Measurements from ENCODE around the gene PPIL4.

Gene PPIL4

GRCh38 chr6:149458196-149458595, 87.6 kb downstream of the PPIL4 start:
- Histone ChIP-seq H3K9ac (ENCODE audit: low read length) (no peak overlapping the region), H3K9me2 (replicated peaks; ENCODE audit: insufficient read depth, low read length) (no peaks in the 10 kb centered on the region), H3K4me3 (ENCODE audit: low read length) (no peak overlapping the region), H2AFZ (ENCODE audit: low read length) (no peak overlapping the region), H3K27me3 (replicated peaks; ENCODE audit: insufficient read depth, low read length) (no peaks in the 10 kb centered on the region), H3K36me3 (replicated peaks; ENCODE audit: insufficient read depth, low read length) (no peaks in the 10 kb centered on the region), H3K79me2 (ENCODE audit: low read length) (no peaks in the 10 kb centered on the region), H3F3A (ENCODE audit: insufficient read depth, low read length) (no peaks in the 10 kb centered on the region), H3K4me1 (ENCODE audit: low read length) (no peaks in the 10 kb centered on the region), H4K20me1 (ENCODE audit: insufficient read depth, low read length) (no peaks in the 10 kb centered on the region), H3K27ac (ENCODE audit: low read length) (no peak overlapping the region), H3K4me2 (ENCODE audit: low read depth, low read length) (no peak overlapping the region), H3K9me3 (replicated peaks; ENCODE audit: insufficient read depth, low read length) (no peaks in the 10 kb centered on the region)
- no peak for DNase-seq
- no peak for TF ChIP-seq EZH2 (optimal IDR thresholded peaks at IDR 0.05; ENCODE audit: low read depth, low read length)
- TF ChIP-seq EZH2phosphoT487 (IDR thresholded peaks at IDR 0.05; ENCODE audit: low read length): no peak
- no peak for TF ChIP-seq CTCF (IDR thresholded peaks at IDR 0.05; ENCODE audit: low read length)

- H3K4me3 ChIP-seq (ENCODE audit: low read length): no peak overlapping the region
- H3K9me2 ChIP-seq (replicated peaks; ENCODE audit: insufficient read depth, low read length): no peaks in the 10 kb centered on the region
- H3K79me2 ChIP-seq (ENCODE audit: low read length): no peaks in the 10 kb centered on the region
- H3K27me3 ChIP-seq (replicated peaks; ENCODE audit: insufficient read depth, low read length): no peaks in the 10 kb centered on the region
- no peaks in the 10 kb centered on the region for H3K36me3 ChIP-seq (replicated peaks; ENCODE audit: insufficient read depth, low read length)
- no peak overlapping the region for H3K27ac ChIP-seq (ENCODE audit: low read length)
- no peak overlapping the region for H2AFZ ChIP-seq (ENCODE audit: low read length)
- no peaks in the 10 kb centered on the region for H3K9me3 ChIP-seq (replicated peaks; ENCODE audit: insufficient read depth, low read length)
- no peak overlapping the region for H3K4me2 ChIP-seq (ENCODE audit: low read depth, low read length)
- no peak for TF ChIP-seq EZH2 (optimal IDR thresholded peaks at IDR 0.05; ENCODE audit: low read depth, low read length)
- no peak for TF ChIP-seq EZH2phosphoT487 (IDR thresholded peaks at IDR 0.05; ENCODE audit: low read length)
- no peak for TF ChIP-seq CTCF (IDR thresholded peaks at IDR 0.05; ENCODE audit: low read length)
- H4K20me1 ChIP-seq (ENCODE audit: insufficient read depth, low read length): no peaks in the 10 kb centered on the region
- H3K4me1 ChIP-seq (ENCODE audit: low read length): no peaks in the 10 kb centered on the region
- H3F3A ChIP-seq (ENCODE audit: insufficient read depth, low read length): no peaks in the 10 kb centered on the region
- no peak for DNase-seq
- no peak overlapping the region for H3K9ac ChIP-seq (ENCODE audit: low read length)
These were observed 88.4 kb downstream of the PPIL4 start for GRCh38 chr6:149457316-149457884.

GRCh38 chr6:149456311-149457021, 89.4 kb downstream of the PPIL4 start:
- H3K79me2 ChIP-seq (ENCODE audit: low read length): no peaks in the 10 kb centered on the region
- H3K9me3 ChIP-seq (replicated peaks; ENCODE audit: insufficient read depth, low read length): no peaks in the 10 kb centered on the region
- H3K9ac ChIP-seq (ENCODE audit: low read length): no peak overlapping the region
- H2AFZ ChIP-seq (ENCODE audit: low read length): no peak overlapping the region
- DNase-seq: no peak
- H3K9me2 ChIP-seq (replicated peaks; ENCODE audit: insufficient read depth, low read length): no peaks in the 10 kb centered on the region
- H3K4me2 ChIP-seq (ENCODE audit: low read depth, low read length): no peak overlapping the region
- no peaks in the 10 kb centered on the region for H3F3A ChIP-seq (ENCODE audit: insufficient read depth, low read length)
- no peaks in the 10 kb centered on the region for H3K27me3 ChIP-seq (replicated peaks; ENCODE audit: insufficient read depth, low read length)
- no peak overlapping the region for H3K27ac ChIP-seq (ENCODE audit: low read length)
- H3K36me3 ChIP-seq (replicated peaks; ENCODE audit: insufficient read depth, low read length): no peaks in the 10 kb centered on the region
- H3K4me1 ChIP-seq (ENCODE audit: low read length): no peaks in the 10 kb centered on the region
- no peak for TF ChIP-seq CTCF (IDR thresholded peaks at IDR 0.05; ENCODE audit: low read length)
- no peak for TF ChIP-seq EZH2phosphoT487 (IDR thresholded peaks at IDR 0.05; ENCODE audit: low read length)
- no peak for TF ChIP-seq EZH2 (optimal IDR thresholded peaks at IDR 0.05; ENCODE audit: low read depth, low read length)
- no peaks in the 10 kb centered on the region for H4K20me1 ChIP-seq (ENCODE audit: insufficient read depth, low read length)
- H3K4me3 ChIP-seq (ENCODE audit: low read length): no peak overlapping the region

Data from MM.1S (cell line).